ENCODE results near the gene ABT1. TPM values are rescaled to one million over a fixed set of nuclear protein-coding genes. Genes with fewer than 3 reads are reported as not detected.
A peak's percentile ranks its signal among the peaks of the same experiment; 100 is the strongest.

ABT1 gene
- total and polyA plus RNA-seq, 4 experiments from 2014 or later, result 33.5 to 63.9 (median 42.4) TPM

DNA sequence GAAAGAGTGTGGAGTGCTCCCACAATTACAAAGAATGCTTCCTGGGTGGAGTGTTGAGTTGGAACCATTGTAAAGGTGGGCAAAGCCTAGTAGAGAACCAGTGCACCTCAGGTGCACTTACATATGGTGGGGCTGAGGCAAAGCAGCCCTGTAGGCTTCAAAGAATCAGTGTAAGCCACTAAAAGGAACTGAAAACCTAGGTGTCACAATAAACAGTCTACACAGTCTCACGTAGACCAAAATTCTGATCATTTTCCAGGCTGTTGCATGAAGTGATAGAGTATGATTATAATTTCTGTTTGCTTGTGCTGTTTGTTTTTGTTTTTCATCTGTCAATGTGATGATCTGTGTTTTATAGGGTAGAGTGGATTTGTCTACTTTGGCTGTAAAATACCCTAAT, 2.8 kb downstream of the ABT1 start:
- Mint-ChIP-seq H3K4me1 (peaks cover 0 to 16% (median 11%) of the 10 kb centered on the region in 4 donors), H3K9me3 (no peaks in the 10 kb centered on the region), H3K27me3 (peaks cover 0 to 4% of the 10 kb centered on the region in 2 donors), H3K27ac (peak overlapping the region in 6 of 7 donors; percentile 8 to 73 (median 64)), H3K36me3 (peaks cover 11 to 26% of the 10 kb centered on the region in 2 donors), H3K4me3 (peak overlapping the region in 2 of 8 donors; percentile 21 to 61)
- CTCF ChIA-PET (ENCODE audit: partially characterized antibody), result no interaction called here
- intact Hi-C loops (cut with micrococcal nuclease), result loop anchor here (10.0 kb wide), 1 partner anchor 1295 kb away; a partner anchor contains a TSS
- H3K36me3 ChIP-seq (ENCODE audit: insufficient read depth, low read length), result peaks cover 22% of the 10 kb centered on the region
- peaks cover 24% of the 10 kb centered on the region for H3K4me1 ChIP-seq (ENCODE audit: insufficient read depth, low read length)
- POLR2A ChIA-PET (ENCODE audit: partially characterized antibody), result no interaction called here
- no peaks in the 10 kb centered on the region for H3K27me3 ChIP-seq (ENCODE audit: insufficient read depth, low read length)
- no peaks in the 10 kb centered on the region for H3K9me3 ChIP-seq (ENCODE audit: control insufficient read depth in 1 of 2, low read length in 2 of 2)
- no peak overlapping the region for H3K27ac ChIP-seq (ENCODE audit: low read depth, low read length)
- H3K4me3 ChIP-seq (ENCODE audit: low read length in 2 of 2), result no peak overlapping the region
- DNase-seq, result no peak

DNA sequence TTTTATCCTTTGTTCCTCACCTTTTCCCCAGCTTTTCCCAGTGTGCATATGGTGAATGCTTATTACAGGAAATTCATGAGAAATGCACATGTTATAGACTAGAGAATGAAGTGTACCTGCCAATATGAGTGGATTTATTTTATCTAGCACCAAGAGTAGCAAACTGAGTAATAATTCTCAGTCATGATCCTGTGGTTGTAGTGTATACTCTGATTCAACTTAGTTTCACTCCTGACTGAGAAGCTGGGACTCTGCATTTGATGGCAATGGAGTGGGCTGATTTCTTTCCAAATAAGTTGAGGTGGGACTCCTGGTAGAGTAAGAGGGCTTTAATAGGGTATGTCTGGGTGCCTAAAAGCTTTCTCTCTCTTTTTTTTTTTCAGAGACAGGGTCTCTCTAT, 4.0 kb downstream of the ABT1 start:
- peaks cover 0 to 13% (median 11%) of the 10 kb centered on the region in 4 donors for H3K4me1 Mint-ChIP-seq
- Histone ChIP-seq H3K9me3 (ENCODE audit: control insufficient read depth in 1 of 2, low read length in 2 of 2) (no peaks in the 10 kb centered on the region), H3K27ac (ENCODE audit: low read depth, low read length) (no peak overlapping the region), H3K36me3 (ENCODE audit: insufficient read depth, low read length) (peaks cover 22% of the 10 kb centered on the region), H3K27me3 (ENCODE audit: insufficient read depth, low read length) (no peaks in the 10 kb centered on the region), H3K4me1 (ENCODE audit: insufficient read depth, low read length) (peaks cover 18% of the 10 kb centered on the region), H3K4me3 (ENCODE audit: low read length in 2 of 2) (no peak overlapping the region)
- H3K9me3 Mint-ChIP-seq, result no peaks in the 10 kb centered on the region
- intact Hi-C loops (cut with micrococcal nuclease), result no loop called here
- peaks cover 11 to 26% of the 10 kb centered on the region in 2 donors for H3K36me3 Mint-ChIP-seq
- peak overlapping the region in 3 of 7 donors; percentile 54 to 70 (median 69) for H3K27ac Mint-ChIP-seq
- CTCF ChIA-PET (ENCODE audit: partially characterized antibody), result interaction anchor here (1.5 kb wide), 1 partner anchor 10 kb away, joined by 4 read pairs; no protein-coding TSS in a partner anchor
- no peak overlapping the region for H3K4me3 Mint-ChIP-seq
- H3K27me3 Mint-ChIP-seq, result no peaks in the 10 kb centered on the region
- no peak for DNase-seq
- POLR2A ChIA-PET (ENCODE audit: partially characterized antibody), result interaction anchor here (0.6 to 1.4 kb wide), 4 partner anchors 25 to 1271 kb away, joined by 3 to 4 read pairs (median 3); a partner anchor contains a TSS

DNA sequence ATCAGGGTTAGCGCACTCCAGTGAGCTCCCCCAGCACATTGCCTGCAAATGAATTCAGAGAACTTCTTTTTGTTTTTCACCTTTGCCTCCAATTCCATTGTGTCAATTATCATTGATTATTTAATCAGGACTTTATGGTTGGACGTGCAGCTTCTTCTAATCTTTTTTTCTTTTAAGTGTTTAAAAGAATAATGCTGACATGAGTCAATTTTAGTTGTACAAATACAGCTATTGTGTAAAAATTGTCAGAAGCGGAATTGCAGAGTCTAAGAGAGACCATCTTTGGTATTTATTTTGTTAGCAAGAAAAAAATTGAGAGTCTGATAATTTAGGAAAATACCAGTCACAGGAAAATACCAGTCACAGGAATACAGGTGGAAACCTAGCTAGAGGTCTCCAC, 5.5 kb downstream of the ABT1 start:
- no peak overlapping the region for H3K27ac ChIP-seq (ENCODE audit: low read depth, low read length)
- Mint-ChIP-seq H3K4me3 (no peak overlapping the region), H3K27me3 (no peaks in the 10 kb centered on the region), H3K4me1 (peaks cover under 1 to 14% (median 12%) of the 10 kb centered on the region in 4 donors), H3K27ac (peak overlapping the region in 1 of 7 donors; percentile 22), H3K9me3 (no peaks in the 10 kb centered on the region), H3K36me3 (peaks cover 11 to 26% of the 10 kb centered on the region in 2 donors)
- H3K27me3 ChIP-seq (ENCODE audit: insufficient read depth, low read length), result no peaks in the 10 kb centered on the region
- peaks cover 22% of the 10 kb centered on the region for H3K36me3 ChIP-seq (ENCODE audit: insufficient read depth, low read length)
- CTCF ChIA-PET (ENCODE audit: partially characterized antibody), result interaction anchor here (0.7 to 1.8 kb wide), 2 partner anchors 261 to 477 kb away, joined by 3 to 7 read pairs; no protein-coding TSS in a partner anchor
- intact Hi-C loops (cut with micrococcal nuclease), result no loop called here
- DNase-seq, result no peak
- no peak overlapping the region for H3K4me3 ChIP-seq (ENCODE audit: low read length in 2 of 2)
- POLR2A ChIA-PET (ENCODE audit: partially characterized antibody), result no interaction called here
- H3K4me1 ChIP-seq (ENCODE audit: insufficient read depth, low read length), result peaks cover 15% of the 10 kb centered on the region
- no peaks in the 10 kb centered on the region for H3K9me3 ChIP-seq (ENCODE audit: control insufficient read depth in 1 of 2, low read length in 2 of 2)

DNA sequence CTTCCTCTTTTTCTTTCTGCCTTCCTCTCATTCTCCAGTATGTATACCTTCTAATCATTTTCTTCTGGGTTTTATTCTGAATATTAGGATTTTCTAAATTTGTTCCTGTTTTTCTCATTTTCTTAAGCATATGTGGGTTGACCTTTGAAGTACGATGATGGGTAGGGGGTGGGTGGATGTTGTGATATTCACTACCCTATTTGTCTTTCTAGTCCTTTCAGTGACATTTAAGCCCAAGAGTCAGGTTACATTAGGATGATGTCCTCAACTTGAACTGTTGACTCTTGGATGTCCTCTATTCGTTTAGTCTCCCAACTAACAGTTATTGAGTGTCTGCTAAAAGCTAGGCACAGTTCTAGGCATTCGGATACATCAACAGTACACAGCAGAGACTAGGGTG, 7.3 kb downstream of the ABT1 start:
- ChIA-PET POLR2A (ENCODE audit: partially characterized antibody) (no interaction called here), CTCF (ENCODE audit: partially characterized antibody) (no interaction called here)
- Histone ChIP-seq H3K4me3 (ENCODE audit: low read length in 2 of 2) (no peak overlapping the region), H3K9me3 (ENCODE audit: control insufficient read depth in 1 of 2, low read length in 2 of 2) (no peaks in the 10 kb centered on the region), H3K36me3 (ENCODE audit: insufficient read depth, low read length) (peaks cover 10% of the 10 kb centered on the region), H3K27me3 (ENCODE audit: insufficient read depth, low read length) (no peaks in the 10 kb centered on the region), H3K27ac (ENCODE audit: low read depth, low read length) (no peak overlapping the region), H3K4me1 (ENCODE audit: insufficient read depth, low read length) (peaks cover 9% of the 10 kb centered on the region)
- Mint-ChIP-seq H3K27me3 (no peaks in the 10 kb centered on the region), H3K9me3 (no peaks in the 10 kb centered on the region), H3K36me3 (peaks cover 0 to 17% of the 10 kb centered on the region in 2 donors), H3K4me1 (peaks cover 10 to 19% (median 11%) of the 10 kb centered on the region in 4 donors), H3K4me3 (no peak overlapping the region), H3K27ac (peak overlapping the region in 3 of 7 donors; percentile 18 to 75 (median 38))
- intact Hi-C loops (cut with micrococcal nuclease), result no loop called here
- no peak for DNase-seq

DNA sequence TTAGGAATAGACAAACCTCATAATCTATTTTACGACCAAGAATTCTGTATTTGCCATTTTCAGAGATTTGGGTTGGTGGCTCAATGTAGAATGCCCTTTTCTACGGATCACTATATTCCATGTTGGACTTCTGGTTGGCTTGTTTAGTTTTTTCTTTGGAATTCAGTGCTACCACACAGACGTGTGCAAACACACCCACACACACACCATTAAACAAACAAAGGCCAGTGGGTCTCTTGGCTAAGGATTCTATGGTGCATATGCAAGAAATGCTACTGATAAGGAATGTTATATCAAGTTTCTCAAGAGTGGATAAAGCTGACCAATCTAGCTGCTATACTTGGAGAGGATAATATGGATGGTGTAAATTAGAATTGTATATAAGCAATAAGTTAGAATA, 8.0 kb downstream of the ABT1 start:
- Histone ChIP-seq H3K27ac (ENCODE audit: low read depth, low read length) (no peak overlapping the region), H3K36me3 (ENCODE audit: insufficient read depth, low read length) (peaks cover 2% of the 10 kb centered on the region), H3K27me3 (ENCODE audit: insufficient read depth, low read length) (no peaks in the 10 kb centered on the region), H3K4me3 (ENCODE audit: low read length in 2 of 2) (no peak overlapping the region), H3K4me1 (ENCODE audit: insufficient read depth, low read length) (peaks cover 9% of the 10 kb centered on the region), H3K9me3 (ENCODE audit: control insufficient read depth in 1 of 2, low read length in 2 of 2) (no peaks in the 10 kb centered on the region)
- Mint-ChIP-seq H3K4me1 (peaks cover 8 to 12% (median 9%) of the 10 kb centered on the region in 4 donors), H3K9me3 (no peaks in the 10 kb centered on the region), H3K27ac (no peak overlapping the region), H3K36me3 (peaks cover 0 to 10% of the 10 kb centered on the region in 2 donors), H3K4me3 (no peak overlapping the region), H3K27me3 (no peaks in the 10 kb centered on the region)
- intact Hi-C loops (cut with micrococcal nuclease), result no loop called here
- ChIA-PET POLR2A (ENCODE audit: partially characterized antibody) (no interaction called here), CTCF (ENCODE audit: partially characterized antibody) (no interaction called here)
- no peak for DNase-seq

DNA sequence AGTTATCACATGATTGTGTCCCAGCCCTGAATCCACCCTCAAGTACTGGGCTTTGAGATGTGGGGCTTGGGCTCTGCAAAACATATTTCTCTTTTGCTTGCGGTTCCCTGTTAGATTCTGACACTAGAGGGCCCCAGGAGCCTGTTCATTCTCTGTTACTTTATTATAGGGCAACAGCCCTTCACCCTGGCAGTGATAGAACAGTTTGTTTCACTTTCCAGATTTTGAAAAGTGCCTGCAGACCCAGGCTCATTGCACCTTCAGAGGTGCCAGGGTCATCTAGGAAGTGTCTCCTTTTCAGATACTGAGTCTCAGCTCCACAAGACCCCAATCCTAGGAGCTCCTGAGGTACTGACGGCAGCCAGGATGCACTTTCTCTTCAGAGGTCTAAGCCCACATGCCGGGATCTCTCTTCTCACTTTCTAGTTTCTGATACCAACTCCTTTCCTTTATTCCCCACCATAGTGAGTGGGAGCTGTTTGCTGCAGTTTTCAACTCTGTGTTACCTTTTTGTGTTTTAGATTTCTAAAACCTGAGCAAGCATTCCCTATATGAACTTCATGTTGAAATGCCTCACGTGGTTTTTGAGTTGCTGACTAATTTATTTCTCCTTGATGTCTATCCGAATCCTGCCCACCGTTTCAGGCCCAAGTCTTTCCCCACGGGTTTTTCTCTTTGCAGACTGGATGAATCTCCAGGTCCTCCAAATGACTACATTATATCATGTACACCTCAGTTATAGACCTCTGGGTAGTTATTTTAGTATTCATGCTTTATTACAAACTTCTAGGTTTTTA, 10.9 kb downstream of the ABT1 start:
- H3K36me3 Mint-ChIP-seq, result no peaks in the 10 kb centered on the region
- Histone ChIP-seq H3K27me3 (ENCODE audit: insufficient read depth, low read length) (no peaks in the 10 kb centered on the region), H3K9me3 (ENCODE audit: control insufficient read depth in 1 of 2, low read length in 2 of 2) (no peaks in the 10 kb centered on the region), H3K27ac (ENCODE audit: low read depth, low read length) (no peak overlapping the region), H3K4me3 (ENCODE audit: low read length in 2 of 2) (peak overlapping the region; percentile 0 to 34), H3K36me3 (ENCODE audit: insufficient read depth, low read length) (no peaks in the 10 kb centered on the region), H3K4me1 (ENCODE audit: insufficient read depth, low read length) (peaks cover 9% of the 10 kb centered on the region)
- H3K4me3 Mint-ChIP-seq, result peak overlapping the region; percentile 69 to 85 (median 81)
- CTCF ChIA-PET (ENCODE audit: partially characterized antibody), result interaction anchor here (0.6 to 6.6 kb wide), 10 partner anchors 12 to 546 kb away, joined by 3 to 56 read pairs (median 3); no protein-coding TSS in a partner anchor
- H3K27me3 Mint-ChIP-seq, result peaks cover 0 to 6% of the 10 kb centered on the region in 2 donors
- intact Hi-C loops (cut with micrococcal nuclease), result loop anchor here (1.0 to 2.0 kb wide), 3 partner anchors 349 to 551 kb away; no protein-coding TSS in a partner anchor
- POLR2A ChIA-PET (ENCODE audit: partially characterized antibody), result no interaction called here
- peak overlapping the region; percentile 9 to 88 (median 70) for H3K27ac Mint-ChIP-seq
- peak; percentile 68 to 74 (median 70) for DNase-seq
- H3K9me3 Mint-ChIP-seq, result no peaks in the 10 kb centered on the region
- H3K4me1 Mint-ChIP-seq, result peaks cover 8 to 19% (median 9%) of the 10 kb centered on the region in 4 donors

DNA sequence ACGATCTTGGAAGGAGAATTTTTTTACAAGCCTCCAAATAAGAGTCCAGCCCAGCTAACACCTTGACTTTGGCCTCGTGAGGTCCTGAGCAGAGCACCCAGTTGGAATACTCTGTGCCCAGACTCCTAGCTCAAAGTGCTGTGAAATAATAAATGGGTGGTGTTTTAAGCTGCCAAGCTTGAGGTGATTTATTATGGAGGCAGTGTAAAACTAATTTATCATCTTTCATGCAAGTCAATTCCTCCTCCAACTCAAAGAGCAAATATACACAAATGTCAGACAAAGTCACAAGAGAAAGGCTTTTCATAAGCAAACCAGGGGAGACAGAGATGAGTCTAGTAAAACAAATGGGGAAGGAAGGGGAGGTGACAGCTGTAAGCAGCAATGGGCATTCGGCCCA, 12.7 kb downstream of the ABT1 start:
- H3K27me3 Mint-ChIP-seq, result peaks cover 5 to 17% of the 10 kb centered on the region in 2 donors
- H3K9me3 ChIP-seq (ENCODE audit: control insufficient read depth in 1 of 2, low read length in 2 of 2), result no peaks in the 10 kb centered on the region
- H3K9me3 Mint-ChIP-seq, result no peaks in the 10 kb centered on the region
- no peaks in the 10 kb centered on the region for H3K36me3 ChIP-seq (ENCODE audit: insufficient read depth, low read length)
- DNase-seq, result no peak
- intact Hi-C loops (cut with micrococcal nuclease), result no loop called here
- POLR2A ChIA-PET (ENCODE audit: partially characterized antibody), result no interaction called here
- peaks cover 10% of the 10 kb centered on the region for H3K27me3 ChIP-seq (ENCODE audit: insufficient read depth, low read length)
- no peak overlapping the region for H3K4me3 Mint-ChIP-seq
- peaks cover 18% of the 10 kb centered on the region for H3K4me1 ChIP-seq (ENCODE audit: insufficient read depth, low read length)
- no peak overlapping the region for H3K27ac ChIP-seq (ENCODE audit: low read depth, low read length)
- H3K36me3 Mint-ChIP-seq, result no peaks in the 10 kb centered on the region
- peaks cover 4 to 34% (median 19%) of the 10 kb centered on the region in 4 donors for H3K4me1 Mint-ChIP-seq
- no peak overlapping the region for H3K4me3 ChIP-seq (ENCODE audit: low read length in 2 of 2)
- H3K27ac Mint-ChIP-seq, result no peak overlapping the region
- CTCF ChIA-PET (ENCODE audit: partially characterized antibody), result interaction anchor here (6.6 kb wide), 1 partner anchor 470 kb away, joined by 56 read pairs; no protein-coding TSS in a partner anchor

Data from CD4-positive, alpha-beta memory T cell (primary cell).